Sigmoid colon (tissue), 4 donors: ENCODE results near the gene SLC25A38.

Experiments
- EP300 ChIP-seq, 4 donors: sonication (generic); formaldehyde crosslinking; IDR thresholded peaks; one replicate each; pipeline ENCODE4 v1.6.1; 2017; ENCODE audit warnings: antibody characterized with exemption in 4 of 4
- POLR2A ChIP-seq, 2 donors: fragments of 450-650 bp; IDR thresholded peaks; one replicate each; pipeline ENCODE4 v1.6.1; 2016; ENCODE audit warnings: antibody characterized with exemption in 2 of 2, mild to moderate bottlenecking in 2 of 2, moderate library complexity in 2 of 2

- no peak for TF ChIP-seq POLR2A (IDR thresholded peaks at IDR 0.05)
- TF ChIP-seq EP300 (IDR thresholded peaks at IDR 0.05): no peak
Observed at GRCh38 chr3:39445927-39446326, 62.8 kb downstream of the SLC25A38 start.
